Mesenteric fat pad (tissue), 1 donor: ENCODE measurements around the gene SPRED3. TPM values are rescaled to one million over a fixed set of nuclear protein-coding genes. Genes with fewer than 3 reads are reported as not detected.
"Not testable (repeated sequence)": the region's sequence is repeated elsewhere in the genome, so short reads cannot be mapped to it uniquely, and the experiment has no call there.

Source experiments
- DNase-seq: peaks from one replicate; pipeline ENCODE4 v3.0.0-alpha.2; 2020; ENCODE audit warnings: low spot score
- total RNA-seq: library from RNA; stranded (reverse); fragmentation: NEBNext Ultra II Directional; extraction: Animal tissue kit (Norgen Biotek cat#: 25700); gene quantifications from one replicate; pipeline ENCODE4 v1.2.1, GENCODE V29; 2021
- donor health status: DM: yes; HTN: yes; CAD: no.

The SPRED3 gene
- total RNA-seq, 1 donor from 2014 or later: 2.2 TPM

GRCh38 chr19:38389957-38390924, 1.7 kb downstream of the SPRED3 start:
- no peak for DNase-seq

DNA sequence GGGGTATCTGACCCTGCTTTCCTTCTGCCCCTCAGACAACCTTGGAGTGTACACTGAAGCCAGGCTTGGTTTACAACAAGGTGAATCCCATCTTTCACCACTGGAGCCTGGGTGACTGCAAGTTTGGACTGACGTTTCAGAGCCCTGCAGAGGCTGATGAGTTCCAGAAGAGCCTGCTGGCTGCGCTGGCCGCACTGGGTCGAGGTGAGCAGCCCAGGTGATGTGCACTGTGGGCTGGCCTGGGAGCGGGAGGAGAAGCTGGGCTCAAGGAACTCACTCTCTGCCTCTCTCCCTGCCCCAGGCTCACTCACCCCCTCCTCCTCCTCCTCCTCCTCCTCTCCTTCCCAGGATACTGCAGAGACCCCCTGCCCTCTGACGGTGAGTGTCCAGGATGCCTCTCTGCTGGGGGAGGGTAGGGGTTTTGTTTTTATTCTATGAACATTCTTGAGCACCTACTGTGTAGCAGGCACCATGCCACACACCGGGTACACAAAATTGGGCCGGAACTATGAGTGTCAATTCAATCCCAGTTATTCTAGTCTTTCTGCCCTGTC, 3.5 kb downstream of the SPRED3 start:
- DNase-seq: no peak

- DNase-seq: no peak
Measured at GRCh38 chr19:38392707-38393308, 4.3 kb downstream of the SPRED3 start.

DNA sequence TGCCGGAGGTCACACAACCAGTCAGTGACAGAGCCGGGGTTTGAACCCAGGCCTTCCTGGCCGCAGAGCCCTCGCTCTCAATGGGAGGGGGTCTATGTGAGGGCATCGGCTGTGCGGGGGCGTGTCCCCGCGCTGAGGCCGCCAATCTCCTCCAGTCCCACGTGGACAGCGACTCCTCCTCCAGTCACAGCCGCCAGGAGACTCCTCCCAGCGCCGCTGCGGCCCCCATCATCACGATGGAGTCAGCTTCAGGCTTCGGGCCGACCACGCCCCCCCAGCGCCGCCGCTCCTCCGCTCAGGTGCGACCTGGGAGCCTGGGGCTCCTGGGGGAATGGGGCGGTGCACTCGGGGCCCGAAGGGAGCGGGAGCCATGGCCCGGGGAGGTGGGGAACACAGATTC, 6.0 kb downstream of the SPRED3 start:
- DNase-seq: no peak

DNA sequence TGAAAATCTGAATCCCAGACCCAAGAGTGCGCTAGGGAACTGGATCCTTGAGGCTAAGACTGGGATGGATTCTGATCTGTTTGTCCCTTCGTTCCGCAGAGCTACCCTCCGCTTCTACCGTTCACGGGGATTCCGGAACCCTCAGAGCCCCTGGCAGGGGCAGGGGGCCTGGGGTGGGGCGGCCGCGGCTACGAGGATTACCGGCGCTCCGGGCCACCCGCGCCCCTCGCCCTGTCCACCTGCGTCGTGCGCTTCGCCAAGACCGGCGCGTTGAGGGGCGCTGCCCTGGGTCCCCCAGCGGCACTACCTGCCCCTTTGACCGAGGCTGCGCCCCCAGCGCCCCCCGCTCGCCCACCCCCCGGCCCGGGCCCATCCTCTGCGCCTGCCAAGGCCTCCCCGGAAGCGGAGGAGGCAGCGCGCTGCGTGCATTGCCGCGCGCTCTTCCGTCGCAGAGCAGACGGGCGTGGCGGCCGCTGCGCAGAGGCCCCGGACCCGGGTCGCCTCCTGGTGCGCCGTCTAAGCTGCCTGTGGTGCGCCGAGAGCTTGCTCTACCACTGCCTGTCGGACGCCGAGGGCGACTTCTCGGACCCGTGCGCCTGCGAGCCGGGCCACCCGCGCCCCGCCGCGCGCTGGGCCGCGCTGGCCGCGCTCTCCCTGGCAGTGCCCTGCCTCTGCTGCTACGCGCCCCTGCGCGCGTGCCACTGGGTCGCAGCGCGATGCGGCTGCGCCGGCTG, 7.1 kb downstream of the SPRED3 start:
- no peak for DNase-seq

DNA sequence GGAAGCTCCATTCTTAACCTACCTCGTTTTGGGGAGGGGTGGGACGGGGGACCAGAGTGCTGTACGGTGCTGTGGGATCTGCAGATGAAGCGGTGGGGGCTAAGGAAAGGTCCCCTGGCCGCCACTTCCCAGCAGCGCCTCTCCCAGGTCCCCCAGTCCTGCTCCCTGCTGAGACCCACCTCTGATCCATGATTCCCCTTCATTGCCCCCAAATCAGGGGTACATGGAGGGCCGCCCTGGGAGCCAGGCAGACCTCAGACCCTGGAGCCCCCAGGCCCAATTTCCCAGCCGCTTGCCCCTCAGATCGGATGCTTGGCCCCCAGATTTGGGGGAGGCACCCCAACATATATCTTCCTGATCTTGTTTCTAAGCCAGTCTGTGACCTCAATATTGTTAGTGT, 10.6 kb downstream of the SPRED3 start:
- DNase-seq: no peak

- DNase-seq: no peak
Measured at GRCh38 chr19:38399537-38399936, 11.0 kb downstream of the SPRED3 start.

- DNase-seq: no peak
Measured at GRCh38 chr19:38400361-38400760, 11.9 kb downstream of the SPRED3 start.

DNA sequence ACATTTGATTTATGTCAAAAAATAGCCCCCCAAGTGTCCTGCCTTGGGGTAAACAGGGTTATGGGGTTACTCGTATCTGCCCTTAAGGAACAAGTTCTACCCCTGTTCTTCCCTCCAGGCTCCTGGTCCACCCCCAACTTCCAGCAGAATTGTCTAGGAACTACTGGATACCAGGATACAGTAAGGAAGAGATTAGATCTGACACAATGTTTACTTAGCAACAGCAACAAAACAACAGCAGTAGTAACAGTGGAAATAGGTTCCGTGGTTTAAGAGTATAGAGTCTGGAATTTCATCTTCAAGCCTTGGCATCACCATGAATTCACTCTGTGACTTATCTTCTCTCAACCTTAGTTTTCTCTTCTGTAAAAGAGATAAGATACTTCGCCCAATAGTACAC, 12.7 kb downstream of the SPRED3 start:
- no peak for DNase-seq

GRCh38 chr19:38402623-38402966, 14.1 kb downstream of the SPRED3 start:
- DNase-seq: no peak

GRCh38 chr19:38402967-38403674, 14.6 kb downstream of the SPRED3 start, which contains the start of gene FAM98C:
Gene FAM98C, plus strand, starts transcription at chr19:38403093. Its CDS starts 61 bp downstream, at chr19:38403154.
- peak; percentile 100 for DNase-seq

- no peak for DNase-seq
Measured at GRCh38 chr19:38404858-38405257, 16.4 kb downstream of the SPRED3 start.

DNA sequence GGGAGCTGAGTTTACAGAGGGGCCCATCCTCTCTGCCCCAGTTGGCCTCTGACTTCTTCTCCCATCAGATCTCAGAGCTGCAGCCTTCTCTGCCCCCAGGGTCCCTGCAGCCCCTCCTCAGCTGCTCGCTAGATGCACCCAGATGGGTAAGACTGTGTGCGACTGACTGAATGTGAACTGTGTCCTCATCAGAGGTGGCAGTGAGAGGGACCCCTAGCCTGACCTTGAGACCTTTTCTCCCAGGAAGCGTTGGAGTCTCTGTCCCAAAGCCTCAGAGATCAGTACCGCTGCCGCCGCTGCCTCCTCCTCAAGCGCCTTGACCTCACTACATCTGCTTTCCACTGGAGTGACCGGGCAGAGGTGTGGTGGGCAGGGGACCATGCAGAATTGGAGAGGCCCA, 16.8 kb downstream of the SPRED3 start:
- no peak for DNase-seq

GRCh38 chr19:38409631-38410133, 21.2 kb downstream of the SPRED3 start:
- DNase-seq: no peak

DNA sequence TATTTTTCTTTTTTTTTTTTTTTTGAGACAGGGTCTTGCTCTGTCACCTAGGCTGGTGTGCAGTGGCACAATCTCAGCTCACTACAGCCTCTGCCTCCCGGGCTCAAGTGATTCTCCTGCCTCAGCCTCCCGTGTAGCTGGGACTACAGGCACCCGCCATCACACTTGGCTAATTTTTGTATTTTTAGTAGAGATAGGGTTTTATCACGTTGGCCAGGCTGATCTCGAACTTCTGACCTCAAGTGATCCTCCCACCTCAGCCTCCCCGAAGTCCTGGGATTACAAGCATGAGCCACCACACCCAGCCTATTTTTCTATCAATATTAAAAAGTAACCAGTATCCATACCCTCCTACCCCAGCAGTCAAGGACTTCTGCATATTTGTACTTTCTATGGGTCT, 21.9 kb downstream of the SPRED3 start:
- not testable (repeated sequence) for DNase-seq

- DNase-seq: no peak
Measured at GRCh38 chr19:38411041-38411712, 22.7 kb downstream of the SPRED3 start.

- not testable (repeated sequence) for DNase-seq
Measured at GRCh38 chr19:38411898-38412297, 23.4 kb downstream of the SPRED3 start.

DNA sequence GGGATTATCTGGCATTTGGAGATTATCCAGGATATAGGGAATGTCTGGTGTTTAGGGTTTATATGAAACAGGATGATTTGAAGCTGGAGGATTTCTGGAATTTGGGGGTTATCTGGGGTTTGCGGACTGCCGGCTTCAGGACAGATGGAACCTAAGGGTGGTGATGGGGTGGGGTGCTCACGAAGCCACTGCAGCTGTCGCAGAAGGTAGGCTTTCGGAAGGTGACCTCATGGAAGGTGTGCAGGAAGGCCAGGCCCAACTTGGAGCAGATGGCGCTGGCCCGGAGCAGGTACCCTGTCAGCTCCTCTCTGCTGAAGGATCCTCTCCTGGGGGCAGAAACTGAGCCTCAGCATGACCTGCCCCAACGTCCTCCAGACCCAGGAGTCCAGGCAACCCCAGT, 24.0 kb downstream of the SPRED3 start:
- DNase-seq: no peak

DNA sequence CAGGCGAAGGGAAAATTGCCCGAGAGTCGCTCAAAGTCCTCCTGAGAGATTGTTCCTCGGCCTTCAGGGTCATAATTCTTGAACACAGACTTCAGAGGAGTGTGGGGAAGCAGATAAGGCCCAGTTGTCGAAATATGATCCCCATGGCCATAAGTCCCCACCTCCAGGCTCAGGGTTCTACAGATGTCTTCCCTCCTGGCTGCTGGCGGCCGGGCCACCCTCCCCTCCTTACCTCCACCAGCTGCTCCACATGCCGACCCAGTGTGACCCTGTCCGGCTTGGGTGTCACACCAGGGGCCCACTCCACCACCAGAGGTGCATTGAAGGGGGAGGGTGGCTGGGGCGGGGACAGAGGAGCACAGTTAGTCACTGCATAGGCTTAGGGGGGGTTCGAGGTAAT, 24.5 kb downstream of the SPRED3 start:
- DNase-seq: no peak

- no peak for DNase-seq
Measured at GRCh38 chr19:38413416-38413815, 24.9 kb downstream of the SPRED3 start.
